ENCODE measurements around the gene SLCO1A2. TPM values are rescaled to one million over a fixed set of nuclear protein-coding genes. Genes with fewer than 3 reads are reported as not detected.

SLCO1A2 gene
- total RNA-seq, 4 donors from 2014 or later, result not detected

DNA sequence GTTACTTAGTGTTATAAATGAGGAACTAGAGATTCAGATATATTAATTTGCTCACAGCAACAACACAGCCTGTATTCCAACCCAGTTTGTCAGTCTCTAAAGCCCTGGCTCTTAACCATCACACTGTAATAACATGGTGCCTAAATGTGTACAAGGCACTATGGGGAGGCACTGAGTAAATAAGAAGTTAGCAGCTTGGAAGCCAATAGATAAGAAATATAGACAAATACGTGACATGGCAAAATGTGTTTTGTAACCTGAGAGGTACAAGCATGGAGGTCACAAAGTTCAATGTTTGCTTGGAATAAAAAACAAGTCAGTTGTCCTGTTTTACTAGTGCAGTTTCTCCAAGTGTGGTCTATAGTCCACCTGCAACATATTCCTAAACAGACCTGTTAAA, 16.3 kb upstream of the SLCO1A2 start:
- Histone ChIP-seq H3K4me3 (no peak overlapping the region), H3K36me3 (no peaks in the 10 kb centered on the region), H3K4me1 (no peaks in the 10 kb centered on the region), H3K9me3 (no peaks in the 10 kb centered on the region), H3K27ac (no peak overlapping the region), H3K27me3 (no peaks in the 10 kb centered on the region)
- DNase-seq, result no peak
- TF ChIP-seq, protein P1, sequence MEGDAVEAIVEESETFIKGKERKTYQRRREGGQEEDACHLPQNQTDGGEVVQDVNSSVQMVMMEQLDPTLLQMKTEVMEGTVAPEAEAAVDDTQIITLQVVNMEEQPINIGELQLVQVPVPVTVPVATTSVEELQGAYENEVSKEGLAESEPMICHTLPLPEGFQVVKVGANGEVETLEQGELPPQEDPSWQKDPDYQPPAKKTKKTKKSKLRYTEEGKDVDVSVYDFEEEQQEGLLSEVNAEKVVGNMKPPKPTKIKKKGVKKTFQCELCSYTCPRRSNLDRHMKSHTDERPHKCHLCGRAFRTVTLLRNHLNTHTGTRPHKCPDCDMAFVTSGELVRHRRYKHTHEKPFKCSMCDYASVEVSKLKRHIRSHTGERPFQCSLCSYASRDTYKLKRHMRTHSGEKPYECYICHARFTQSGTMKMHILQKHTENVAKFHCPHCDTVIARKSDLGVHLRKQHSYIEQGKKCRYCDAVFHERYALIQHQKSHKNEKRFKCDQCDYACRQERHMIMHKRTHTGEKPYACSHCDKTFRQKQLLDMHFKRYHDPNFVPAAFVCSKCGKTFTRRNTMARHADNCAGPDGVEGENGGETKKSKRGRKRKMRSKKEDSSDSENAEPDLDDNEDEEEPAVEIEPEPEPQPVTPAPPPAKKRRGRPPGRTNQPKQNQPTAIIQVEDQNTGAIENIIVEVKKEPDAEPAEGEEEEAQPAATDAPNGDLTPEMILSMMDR (IDR thresholded peaks at IDR 0.05), result no peak
- TF ChIP-seq POLR2A (IDR thresholded peaks at IDR 0.05), result no peak

DNA sequence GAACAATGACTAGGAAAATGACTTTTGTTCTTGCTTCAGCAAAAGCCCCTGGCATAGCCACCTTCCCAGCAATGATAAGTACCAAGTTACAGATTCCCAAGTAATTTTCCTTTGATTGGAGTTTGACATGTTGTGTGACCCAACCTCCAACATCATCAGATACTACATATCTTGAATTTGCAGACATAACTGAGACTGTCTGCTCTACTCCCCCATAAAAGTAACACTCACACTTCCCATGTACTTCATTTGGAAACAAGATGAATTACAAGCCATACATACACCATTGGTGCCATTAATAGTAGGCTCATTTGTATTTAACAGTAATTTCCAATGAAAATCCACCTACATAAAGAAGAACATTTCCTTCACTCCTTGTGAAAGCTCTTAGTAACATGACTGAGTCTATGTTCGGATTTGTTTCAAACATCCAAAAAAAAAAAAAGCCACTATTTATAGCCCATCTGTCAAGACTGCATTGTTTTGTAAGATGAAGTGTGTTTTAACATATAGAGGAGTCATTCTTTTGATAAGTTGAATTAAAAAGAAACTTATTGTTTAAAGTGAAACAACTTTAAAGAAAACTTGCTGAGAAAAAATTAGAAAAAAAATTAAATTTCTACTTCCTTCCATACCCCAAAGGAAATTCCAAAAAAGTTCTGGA, 12.0 kb upstream of the SLCO1A2 start:
- Histone ChIP-seq H3K27ac (no peak overlapping the region), H3K27me3 (no peaks in the 10 kb centered on the region), H3K4me3 (no peak overlapping the region), H3K9me3 (no peaks in the 10 kb centered on the region), H3K36me3 (no peaks in the 10 kb centered on the region), H3K4me1 (no peaks in the 10 kb centered on the region)
- no peak for DNase-seq
- TF ChIP-seq, protein P1 (IDR thresholded peaks at IDR 0.05), result no peak
- no peak for TF ChIP-seq POLR2A (IDR thresholded peaks at IDR 0.05)

DNA sequence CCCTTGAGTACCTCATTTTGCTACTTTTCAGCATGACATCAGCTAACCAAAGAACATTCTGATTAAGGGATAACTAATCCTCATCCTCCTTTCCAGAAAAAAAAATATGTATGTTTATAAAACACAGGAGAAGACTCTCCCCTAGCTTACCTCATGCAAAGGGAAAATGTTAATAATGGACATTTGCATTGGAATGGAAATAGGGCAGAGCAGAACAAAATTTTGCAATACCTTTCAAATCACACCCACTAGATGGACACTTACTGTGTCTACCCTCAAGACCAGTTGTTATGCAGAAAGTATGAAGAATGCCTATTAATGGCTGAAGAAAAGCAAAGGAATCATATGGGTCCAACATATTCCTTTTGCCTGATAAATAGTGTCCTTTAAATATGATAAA, 8.9 kb upstream of the SLCO1A2 start:
- Histone ChIP-seq H3K27me3 (no peaks in the 10 kb centered on the region), H3K27ac (no peak overlapping the region), H3K9me3 (no peaks in the 10 kb centered on the region), H3K4me3 (no peak overlapping the region), H3K4me1 (no peaks in the 10 kb centered on the region), H3K36me3 (no peaks in the 10 kb centered on the region)
- no peak for DNase-seq
- TF ChIP-seq, protein P1 (IDR thresholded peaks at IDR 0.05), result no peak

DNA sequence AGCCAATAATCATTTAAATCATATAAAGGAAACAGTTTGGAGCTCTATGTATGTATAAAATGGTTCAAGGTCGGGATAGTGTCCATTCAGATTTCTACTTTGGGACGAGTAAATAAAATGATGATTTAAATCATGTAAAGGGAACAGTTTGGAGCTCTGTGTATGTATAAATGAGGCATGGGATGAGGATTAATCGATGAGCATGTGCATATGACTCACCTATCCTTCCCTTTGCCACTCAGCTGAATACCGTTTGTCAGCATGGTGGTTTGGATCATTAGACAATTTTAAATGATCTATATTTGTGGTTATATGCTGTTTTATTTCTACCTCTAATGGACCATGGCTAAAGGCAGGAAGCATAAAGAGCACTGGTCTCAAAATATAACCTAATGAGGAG, 7.1 kb upstream of the SLCO1A2 start:
- no peak for DNase-seq
- TF ChIP-seq, protein P1 (IDR thresholded peaks at IDR 0.05), result no peak
- TF ChIP-seq POLR2A (IDR thresholded peaks at IDR 0.05), result no peak
- Histone ChIP-seq H3K9me3 (no peaks in the 10 kb centered on the region), H3K36me3 (no peaks in the 10 kb centered on the region), H3K27me3 (no peaks in the 10 kb centered on the region), H3K4me3 (no peak overlapping the region), H3K4me1 (no peaks in the 10 kb centered on the region), H3K27ac (no peak overlapping the region)

DNA sequence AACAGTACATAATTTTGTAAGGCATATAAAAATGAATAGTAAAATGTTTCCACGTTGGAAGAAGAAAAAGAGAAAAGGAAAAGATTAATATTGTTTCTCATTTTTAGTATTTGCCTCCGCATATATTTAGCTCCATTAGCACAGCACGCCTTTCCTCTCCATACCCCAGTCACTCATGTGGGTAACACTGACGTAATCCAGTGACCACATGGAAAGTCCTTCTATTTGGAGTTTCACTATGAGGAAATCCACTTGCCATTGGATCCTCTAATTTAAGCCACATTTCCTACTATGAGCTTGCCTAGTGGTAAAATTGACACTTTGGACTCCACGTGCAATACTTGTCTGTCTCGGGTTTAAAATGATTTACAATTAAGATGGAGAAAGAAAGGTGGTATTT, 5.7 kb upstream of the SLCO1A2 start:
- Histone ChIP-seq H3K4me1 (no peaks in the 10 kb centered on the region), H3K27me3 (no peaks in the 10 kb centered on the region), H3K9me3 (no peaks in the 10 kb centered on the region), H3K27ac (no peak overlapping the region), H3K36me3 (no peaks in the 10 kb centered on the region), H3K4me3 (no peak overlapping the region)
- TF ChIP-seq POLR2A (IDR thresholded peaks at IDR 0.05), result no peak
- TF ChIP-seq, protein P1 (IDR thresholded peaks at IDR 0.05), result no peak
- DNase-seq, result no peak

DNA sequence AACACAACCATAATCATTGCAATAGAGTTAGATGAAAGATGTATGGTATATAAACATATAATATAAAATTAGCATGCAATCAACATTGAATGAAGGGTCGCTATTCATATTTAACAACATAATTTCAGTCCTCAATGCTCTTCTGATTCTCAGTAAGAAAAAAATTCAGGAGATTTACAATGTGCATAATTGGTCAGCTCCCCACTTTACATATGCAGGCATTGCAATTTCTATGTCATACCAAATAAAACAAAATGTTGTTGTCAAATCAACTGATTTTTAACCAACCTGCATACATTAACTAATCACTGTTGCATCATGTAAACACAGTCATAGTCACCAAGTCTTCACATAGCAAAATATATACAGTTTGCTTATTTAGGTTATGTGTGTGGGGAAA, 5.2 kb upstream of the SLCO1A2 start:
- no peak overlapping the region for H3K27ac ChIP-seq
- H3K27me3 ChIP-seq, result no peaks in the 10 kb centered on the region
- no peaks in the 10 kb centered on the region for H3K9me3 ChIP-seq
- H3K4me3 ChIP-seq, result no peak overlapping the region
- TF ChIP-seq, protein P1 (IDR thresholded peaks at IDR 0.05), result no peak
- no peak for TF ChIP-seq POLR2A (IDR thresholded peaks at IDR 0.05)
- no peaks in the 10 kb centered on the region for H3K36me3 ChIP-seq
- no peak for DNase-seq
- no peaks in the 10 kb centered on the region for H3K4me1 ChIP-seq
